Measurements from ENCODE around the gene RPS21.

The RPS21 gene

DNA sequence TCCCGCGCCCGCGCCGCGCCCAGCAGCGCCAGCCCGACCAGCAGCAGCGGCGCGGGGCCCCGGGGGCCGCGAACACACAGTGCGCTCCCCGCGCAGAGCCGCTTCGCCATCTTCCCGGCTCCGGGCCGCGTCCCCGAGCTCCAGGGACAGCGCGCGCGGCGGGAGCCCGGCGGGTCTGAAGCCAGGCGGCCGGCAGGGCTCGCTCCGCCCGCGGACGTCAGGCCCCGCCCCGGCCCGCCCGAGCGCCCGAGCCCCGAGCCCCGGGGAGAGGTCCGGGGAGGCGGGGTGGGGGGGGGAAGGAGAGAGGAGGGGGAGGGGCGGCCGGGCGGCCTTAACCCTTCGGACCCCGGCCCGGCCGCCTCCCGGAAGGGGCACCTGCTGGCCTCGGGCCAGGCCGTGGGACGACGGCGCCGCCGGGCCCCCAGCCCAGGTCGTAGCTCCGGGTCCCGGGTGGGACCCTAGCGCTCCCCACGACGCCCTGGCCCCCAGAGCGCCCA is 19.7 kb upstream of the RPS21 start, which contains the start of gene LAMA5:
LAMA5 (minus strand) TSS at position 177 of the 497 bp plus-strand sequence; CDS start at position 110, 67 bp downstream.
- peak within 1 kb of the TSS; percentile 80 for H3K4me3 ChIP-seq (ENCODE audit: low read length)
- peak within 1 kb of the TSS; percentile 92 for H3K27ac ChIP-seq (ENCODE audit: low read depth, low read length)
- WGBS: 1% methylated on average over 57 of the region's 70 CpGs
- peaks cover 2% of the 10 kb centered on the region; the same call in 1 of the 2 replicates for H3K36me3 ChIP-seq (ENCODE audit: insufficient read depth, low read length)
- H3K9ac ChIP-seq (ENCODE audit: low read depth, low read length): peak within 1 kb of the TSS; percentile 85
- H3K27me3 ChIP-seq (ENCODE audit: insufficient read depth, low read length): no peaks in the 10 kb centered on the region
- H3K9me3 ChIP-seq (ENCODE audit: insufficient read depth, low read depth, low read length): no peaks in the 10 kb centered on the region
- peaks cover 61% of the 10 kb centered on the region for H3K4me1 ChIP-seq (ENCODE audit: insufficient read depth, low read length)

DNA sequence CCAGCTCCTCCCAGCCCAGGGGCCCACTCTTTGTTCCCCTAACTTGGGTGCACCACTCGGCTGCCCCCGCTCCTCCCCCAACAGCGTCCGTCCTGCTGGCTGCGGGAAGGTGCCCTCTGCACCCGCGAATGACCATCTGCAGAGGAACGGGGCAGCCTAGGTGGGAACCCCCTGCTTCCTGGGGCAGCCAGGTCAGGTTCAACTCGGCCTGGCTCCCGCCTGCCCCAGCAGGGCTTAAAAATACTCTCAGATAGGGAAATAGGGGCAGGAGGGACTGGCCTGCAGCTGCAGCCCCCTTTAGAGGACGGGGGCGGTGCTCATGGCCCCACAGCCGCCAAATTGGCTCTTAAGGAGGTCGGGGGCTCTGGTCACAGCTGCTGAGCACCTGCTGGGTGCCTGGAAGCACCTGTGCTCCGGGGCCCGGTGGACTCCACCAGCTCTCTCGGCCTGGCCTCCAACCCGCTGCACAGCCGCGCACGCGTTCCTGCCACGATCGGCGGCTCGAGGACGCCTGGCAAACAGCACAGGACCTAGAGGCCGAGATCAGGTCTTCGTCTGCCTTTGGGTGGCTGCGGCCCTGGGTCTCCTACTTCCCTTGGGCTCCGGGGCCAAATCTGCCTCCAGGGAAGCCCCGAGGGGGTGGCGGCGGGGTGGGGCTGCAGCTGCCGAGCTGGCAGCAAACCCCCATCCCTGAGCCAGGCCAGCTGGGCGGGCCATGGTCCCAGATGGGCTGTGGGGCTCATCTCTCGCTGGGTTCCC is 19.1 kb upstream of the RPS21 start:
- Histone ChIP-seq H3K9ac (ENCODE audit: low read depth, low read length) (peak overlapping the region; percentile 82), H3K4me3 (ENCODE audit: low read length) (peak overlapping the region; percentile 60), H3K36me3 (ENCODE audit: insufficient read depth, low read length) (no peaks in the 10 kb centered on the region)

DNA sequence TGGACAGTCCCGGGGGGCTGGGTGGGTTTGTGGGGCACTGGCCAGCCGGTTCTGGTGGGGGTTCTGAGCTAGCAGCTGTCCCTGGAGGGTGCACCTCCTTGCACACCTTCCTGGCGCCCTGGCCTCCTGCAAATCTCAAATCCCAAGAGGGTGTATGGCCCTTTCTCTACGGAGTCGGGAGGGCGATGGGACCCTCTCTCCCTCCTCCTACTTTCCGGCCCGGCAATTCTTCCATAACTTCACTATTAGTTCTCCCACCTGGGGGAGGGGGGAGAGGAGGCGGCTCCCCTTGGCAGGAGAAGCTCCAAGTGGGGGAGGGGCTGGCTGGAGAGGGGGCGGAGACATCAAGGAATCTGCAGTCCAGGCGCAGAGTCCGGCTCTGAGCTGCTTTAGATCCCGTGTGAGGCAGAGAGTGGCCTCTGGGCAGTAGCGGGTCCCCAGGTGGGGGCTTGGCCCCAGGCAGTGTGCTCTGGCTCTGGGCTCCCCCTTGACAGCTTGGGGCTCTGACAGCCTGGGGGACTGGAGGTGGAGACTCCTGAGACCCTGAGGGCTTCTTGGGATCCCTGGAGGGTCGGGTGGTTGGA is 18.4 kb upstream of the RPS21 start:
- Histone ChIP-seq H3K27me3 (ENCODE audit: insufficient read depth, low read length) (no peaks in the 10 kb centered on the region), H3K9me3 (ENCODE audit: insufficient read depth, low read depth, low read length) (no peaks in the 10 kb centered on the region), H3K9ac (ENCODE audit: low read depth, low read length) (peak overlapping the region; percentile 82), H3K27ac (ENCODE audit: low read depth, low read length) (peak overlapping the region; percentile 89), H3K36me3 (ENCODE audit: insufficient read depth, low read length) (no peaks in the 10 kb centered on the region), H3K4me3 (ENCODE audit: low read length) (peak overlapping the region; percentile 60), H3K4me1 (ENCODE audit: insufficient read depth, low read length) (peaks cover 49% of the 10 kb centered on the region)
- WGBS: 5% methylated on average over 13 of the region's 15 CpGs

More for the DNA sequence above, 19.1 kb upstream of the RPS21 start:
- Histone ChIP-seq H3K27me3 (ENCODE audit: insufficient read depth, low read length) (no peaks in the 10 kb centered on the region), H3K9me3 (ENCODE audit: insufficient read depth, low read depth, low read length) (no peaks in the 10 kb centered on the region), H3K4me1 (ENCODE audit: insufficient read depth, low read length) (peaks cover 56% of the 10 kb centered on the region), H3K27ac (ENCODE audit: low read depth, low read length) (peak overlapping the region; percentile 89)
- WGBS: 4% methylated on average over 37 of the region's 37 CpGs

DNA sequence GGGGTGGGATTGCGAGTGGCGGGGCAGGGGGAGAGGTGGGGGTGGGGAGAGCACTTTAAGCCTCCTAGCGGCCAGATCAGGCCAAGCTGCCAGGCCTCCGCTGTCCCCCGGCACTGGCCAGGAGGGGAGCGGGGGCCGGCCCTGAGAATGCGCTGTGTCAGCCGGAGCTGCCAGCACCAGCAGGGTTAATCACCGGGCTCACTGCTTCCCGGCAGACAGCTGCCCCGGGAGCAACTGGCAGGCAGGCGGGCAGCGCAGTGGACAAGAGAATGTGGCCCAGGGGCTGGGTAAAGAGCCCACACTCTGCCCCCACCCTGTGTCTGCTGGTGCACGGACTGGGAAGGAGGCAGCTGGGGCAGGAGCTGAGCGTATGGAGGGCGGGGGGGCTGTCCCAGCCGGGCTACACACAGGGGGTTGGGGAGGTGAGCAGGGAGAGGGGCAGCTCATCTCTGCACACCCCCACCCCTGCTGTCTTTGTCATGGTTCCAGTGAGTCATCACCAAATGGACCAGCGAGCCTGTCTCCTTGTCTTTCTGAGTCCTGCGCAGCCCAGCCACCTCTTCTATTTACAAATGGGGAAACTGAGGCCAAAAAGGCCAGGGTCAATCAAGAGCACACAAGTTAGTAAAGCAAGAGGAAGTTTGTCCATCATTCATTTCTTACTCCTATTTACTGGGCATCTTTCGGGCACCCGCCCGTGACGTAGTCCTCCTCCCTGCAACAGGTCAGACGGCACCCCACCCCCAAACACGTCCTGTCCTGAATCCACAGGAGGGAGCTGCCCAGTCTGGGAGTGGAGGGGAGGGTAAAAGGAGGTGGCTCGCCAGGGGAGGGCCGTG is 17.7 kb upstream of the RPS21 start:
- Histone ChIP-seq H3K9me3 (ENCODE audit: insufficient read depth, low read depth, low read length) (no peaks in the 10 kb centered on the region), H3K27ac (ENCODE audit: low read depth, low read length) (peak overlapping the region; percentile 89), H3K4me3 (ENCODE audit: low read length) (peak overlapping the region; percentile 60), H3K9ac (ENCODE audit: low read depth, low read length) (peak overlapping the region; percentile 82), H3K36me3 (ENCODE audit: insufficient read depth, low read length) (no peaks in the 10 kb centered on the region), H3K27me3 (ENCODE audit: insufficient read depth, low read length) (no peaks in the 10 kb centered on the region), H3K4me1 (ENCODE audit: insufficient read depth, low read length) (peaks cover 43% of the 10 kb centered on the region)
- 18% methylated on average over 23 of the region's 28 CpGs for WGBS

DNA sequence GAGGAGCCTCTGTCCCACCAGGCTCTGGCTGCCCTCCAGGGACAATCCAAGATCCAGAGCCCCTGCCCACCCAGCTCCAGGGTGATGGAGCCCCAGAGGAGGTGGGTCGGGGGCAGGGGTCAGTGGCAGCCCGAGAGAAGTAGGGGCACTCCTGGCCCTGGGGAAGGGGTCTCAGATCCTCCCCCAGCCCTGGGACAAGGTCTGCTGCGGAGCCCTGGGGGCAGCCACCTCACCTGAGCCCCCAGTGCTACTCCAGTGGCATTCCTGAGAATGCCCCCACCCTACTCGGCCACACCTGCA is 17.1 kb upstream of the RPS21 start:
- peak overlapping the region; percentile 1; the same call in 1 of the 2 replicates for H3K27ac ChIP-seq (ENCODE audit: low read depth, low read length)
- no peak overlapping the region for H3K9ac ChIP-seq (ENCODE audit: low read depth, low read length)
- peaks cover 38% of the 10 kb centered on the region for H3K4me1 ChIP-seq (ENCODE audit: insufficient read depth, low read length)
- 75% methylated on average over 4 of the region's 4 CpGs for WGBS
- H3K36me3 ChIP-seq (ENCODE audit: insufficient read depth, low read length): no peaks in the 10 kb centered on the region
- H3K27me3 ChIP-seq (ENCODE audit: insufficient read depth, low read length): no peaks in the 10 kb centered on the region
- peak overlapping the region; percentile 60; the same call in 1 of the 2 replicates for H3K4me3 ChIP-seq (ENCODE audit: low read length)
- H3K9me3 ChIP-seq (ENCODE audit: insufficient read depth, low read depth, low read length): no peaks in the 10 kb centered on the region

DNA sequence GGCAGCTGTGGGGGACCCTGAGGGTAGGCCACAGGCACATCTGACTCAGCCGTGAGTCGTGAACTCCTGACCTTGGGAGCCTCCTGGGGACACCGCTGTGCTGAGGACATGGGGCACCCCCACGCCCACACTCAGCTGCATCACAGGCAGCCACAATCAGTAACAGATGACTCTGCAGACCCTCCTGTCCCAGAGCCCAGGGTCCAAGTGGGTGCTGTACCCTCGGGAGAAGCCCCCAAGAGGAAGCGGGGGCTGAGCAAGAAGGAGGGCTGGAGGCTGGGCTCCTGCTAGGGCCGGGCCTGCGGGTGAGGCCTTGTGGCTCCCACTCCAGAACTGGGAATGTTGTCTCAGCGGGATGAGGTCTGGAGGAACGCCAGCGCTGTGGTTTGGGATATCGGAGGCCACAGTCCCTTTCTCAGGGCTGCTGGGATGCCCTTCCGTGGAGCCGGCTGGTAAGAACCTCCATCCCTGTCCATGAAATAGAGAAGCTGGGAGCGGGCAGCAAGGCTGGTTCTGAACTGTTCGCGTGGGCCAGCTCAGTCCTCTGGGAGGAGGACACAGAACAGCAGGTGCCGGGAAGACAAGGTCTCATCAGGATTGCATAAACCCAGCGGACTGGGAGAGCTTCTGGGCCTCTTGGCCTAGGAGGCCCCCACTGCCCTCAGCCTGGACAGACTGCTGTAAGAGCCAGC is 16.6 kb upstream of the RPS21 start:
- Histone ChIP-seq H3K27ac (ENCODE audit: low read depth, low read length) (no peak overlapping the region), H3K9ac (ENCODE audit: low read depth, low read length) (no peak overlapping the region)
- 81% methylated on average over 19 of the region's 19 CpGs for WGBS

DNA sequence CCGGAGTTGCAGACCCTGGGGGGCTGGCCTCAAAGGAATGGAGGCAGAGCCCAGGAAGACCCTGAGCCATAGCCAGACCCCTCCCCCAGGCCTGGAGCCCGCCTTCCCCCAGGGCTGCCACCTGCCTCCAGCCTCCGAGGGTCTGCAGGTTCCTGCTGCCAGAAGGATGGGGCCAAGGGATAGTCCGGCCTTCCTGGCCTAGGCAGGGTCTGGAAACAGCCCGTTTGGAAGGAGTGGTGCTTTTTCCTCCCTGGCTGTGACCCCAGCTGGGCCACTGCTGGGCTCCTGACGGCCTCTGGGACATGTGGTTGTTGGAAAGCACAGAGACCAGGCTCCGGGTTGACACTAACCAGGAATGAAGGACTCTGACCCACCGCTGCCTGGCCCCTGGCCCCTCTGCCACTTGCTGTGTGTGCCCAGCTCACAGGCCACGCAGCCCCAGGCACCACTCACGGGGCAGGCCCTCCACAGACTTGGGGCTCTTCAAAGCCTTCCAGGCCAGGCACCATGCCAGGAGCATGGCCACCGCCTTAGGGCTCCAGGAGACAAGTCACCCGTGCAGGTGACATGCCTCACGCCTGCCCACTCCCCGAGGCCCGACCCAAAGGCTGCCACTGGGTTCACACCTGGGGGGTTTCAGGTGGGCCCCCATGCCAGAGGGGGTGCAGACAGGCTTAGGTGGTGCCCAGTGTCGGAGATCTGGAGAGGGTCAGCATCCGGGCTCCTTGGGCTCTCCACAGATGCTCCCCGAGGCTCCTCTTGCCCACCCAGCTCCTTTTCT is 15.9 kb upstream of the RPS21 start:
- 80% methylated on average over 18 of the region's 18 CpGs for WGBS
- Histone ChIP-seq H3K9ac (ENCODE audit: low read depth, low read length) (no peak overlapping the region), H3K27me3 (ENCODE audit: insufficient read depth, low read length) (no peaks in the 10 kb centered on the region), H3K4me1 (ENCODE audit: insufficient read depth, low read length) (peaks cover 39% of the 10 kb centered on the region), H3K4me3 (ENCODE audit: low read length) (no peak overlapping the region), H3K27ac (ENCODE audit: low read depth, low read length) (no peak overlapping the region), H3K36me3 (ENCODE audit: insufficient read depth, low read length) (no peaks in the 10 kb centered on the region), H3K9me3 (ENCODE audit: insufficient read depth, low read depth, low read length) (no peaks in the 10 kb centered on the region)

More for the DNA sequence above, 16.6 kb upstream of the RPS21 start:
- Histone ChIP-seq H3K27me3 (ENCODE audit: insufficient read depth, low read length) (no peaks in the 10 kb centered on the region), H3K9me3 (ENCODE audit: insufficient read depth, low read depth, low read length) (no peaks in the 10 kb centered on the region), H3K4me3 (ENCODE audit: low read length) (no peak overlapping the region), H3K36me3 (ENCODE audit: insufficient read depth, low read length) (no peaks in the 10 kb centered on the region), H3K4me1 (ENCODE audit: insufficient read depth, low read length) (peaks cover 37% of the 10 kb centered on the region)

DNA sequence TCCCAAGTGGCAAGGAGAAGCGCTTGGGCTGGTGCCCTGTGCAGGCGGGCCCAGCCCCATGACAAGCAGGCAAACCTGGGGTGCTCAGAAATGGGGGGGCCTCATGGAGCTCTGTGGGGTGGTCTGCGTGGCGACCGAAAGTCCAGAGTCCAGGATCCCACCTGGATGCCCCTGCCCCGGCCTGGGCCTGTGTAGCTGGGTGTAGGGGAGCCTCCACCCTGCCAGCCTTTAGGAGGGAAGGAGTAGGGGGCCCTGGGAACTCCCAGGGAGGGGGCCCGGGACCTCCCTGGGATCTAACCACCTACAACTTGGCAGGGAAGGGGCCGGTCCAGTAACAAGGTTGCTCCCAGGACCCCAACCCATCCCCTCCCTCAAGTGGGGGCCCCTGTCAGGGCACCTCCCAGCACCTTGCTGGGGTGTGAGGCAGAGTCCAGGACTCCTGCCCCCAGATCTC is 15.3 kb upstream of the RPS21 start:
- Histone ChIP-seq H3K4me1 (ENCODE audit: insufficient read depth, low read length) (peaks cover 44% of the 10 kb centered on the region), H3K9me3 (ENCODE audit: insufficient read depth, low read depth, low read length) (no peaks in the 10 kb centered on the region), H3K36me3 (ENCODE audit: insufficient read depth, low read length) (no peaks in the 10 kb centered on the region), H3K4me3 (ENCODE audit: low read length) (no peak overlapping the region), H3K9ac (ENCODE audit: low read depth, low read length) (no peak overlapping the region), H3K27ac (ENCODE audit: low read depth, low read length) (no peak overlapping the region), H3K27me3 (ENCODE audit: insufficient read depth, low read length) (no peaks in the 10 kb centered on the region)
- 95% methylated on average over 7 of the region's 8 CpGs for WGBS

DNA sequence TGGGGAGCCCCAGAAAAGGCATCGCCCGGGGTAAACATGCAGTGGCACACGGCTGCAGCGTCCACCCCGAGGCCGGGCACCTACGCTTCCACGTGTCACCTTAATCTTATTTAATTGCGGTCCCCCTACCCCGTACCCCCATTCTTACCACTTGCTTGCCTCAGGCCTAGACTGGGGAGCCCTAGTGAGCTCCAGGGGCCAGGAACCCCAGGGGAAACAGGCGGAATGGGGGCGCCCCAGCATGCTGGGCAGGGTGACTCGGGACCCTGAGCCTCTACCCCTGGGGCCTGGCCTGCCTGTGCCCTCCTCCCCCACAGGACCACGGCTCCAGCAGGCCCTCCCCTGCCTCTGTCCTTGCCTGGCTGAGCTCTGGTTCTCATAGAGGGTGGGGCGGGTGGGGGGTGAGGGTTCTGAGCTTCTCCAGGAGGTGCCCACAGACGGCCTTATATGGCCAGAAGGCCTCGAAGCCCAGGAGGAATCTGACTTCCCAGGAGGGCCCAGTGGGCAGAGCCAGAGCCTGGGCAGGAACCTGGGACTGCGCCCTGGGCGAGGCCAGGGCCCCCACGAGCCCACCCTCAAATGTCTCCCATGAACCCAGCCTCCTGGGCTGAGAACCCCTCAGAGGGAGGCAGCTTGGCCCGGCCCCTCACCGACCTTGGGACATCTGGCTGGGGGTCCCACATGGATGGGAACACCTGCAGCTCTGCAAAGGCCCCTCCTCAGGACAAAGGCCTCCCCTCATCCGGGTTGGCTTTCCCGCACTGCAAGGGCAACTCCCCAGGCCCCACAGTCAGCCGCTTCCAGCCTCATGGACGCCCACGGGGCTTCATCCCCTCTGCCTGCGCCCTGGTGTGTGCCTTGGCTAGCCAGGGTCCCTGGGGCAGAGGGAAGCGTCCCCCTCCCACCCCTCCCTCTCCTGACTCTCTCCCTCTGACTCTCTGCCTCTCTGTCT is 14.6 kb upstream of the RPS21 start:
- Histone ChIP-seq H3K9me3 (ENCODE audit: insufficient read depth, low read depth, low read length) (no peaks in the 10 kb centered on the region), H3K4me1 (ENCODE audit: insufficient read depth, low read length) (peaks cover 50% of the 10 kb centered on the region), H3K36me3 (ENCODE audit: insufficient read depth, low read length) (no peaks in the 10 kb centered on the region), H3K27ac (ENCODE audit: low read depth, low read length) (no peak overlapping the region), H3K27me3 (ENCODE audit: insufficient read depth, low read length) (no peaks in the 10 kb centered on the region), H3K4me3 (ENCODE audit: low read length) (no peak overlapping the region), H3K9ac (ENCODE audit: low read depth, low read length) (no peak overlapping the region)
- 88% methylated on average over 29 of the region's 29 CpGs for WGBS

Measured in HUES64 (cell line).